Activated CD4-positive, alpha-beta T cell treated with anti-CD3 and anti-CD28 coated beads, Interleukin-2, amount 50 U/mL, for 4 hours (primary cell): Measurements from ENCODE around the gene NDUFA6.

Source experiments
- DNase-seq, 2 experiments: peaks; one replicate each; pipeline ENCODE4 v3.0.0-alpha.2; 2020

Gene NDUFA6

GRCh38 chr22:42069801-42070516 is 20.6 kb downstream of the NDUFA6 start:
- no peak for DNase-seq

- no peak for DNase-seq
These were observed 22.3 kb downstream of the NDUFA6 start for GRCh38 chr22:42068291-42068690.

- no peak for DNase-seq
These were observed 22.8 kb downstream of the NDUFA6 start for GRCh38 chr22:42067671-42068251.

- DNase-seq, result no peak
These were observed 23.6 kb downstream of the NDUFA6 start for GRCh38 chr22:42066937-42067336.

GRCh38 chr22:42066126-42066761 is 24.3 kb downstream of the NDUFA6 start:
- DNase-seq, result no peak

- DNase-seq, result no peak
These were observed 25.0 kb downstream of the NDUFA6 start for GRCh38 chr22:42065438-42066125.

GRCh38 chr22:42064629-42065028 is 25.9 kb downstream of the NDUFA6 start:
- no peak for DNase-seq

- no peak for DNase-seq
These were observed 27.9 kb downstream of the NDUFA6 start for GRCh38 chr22:42062506-42063170.

GRCh38 chr22:42061041-42061440 is 29.5 kb downstream of the NDUFA6 start:
- DNase-seq, result no peak

GRCh38 chr22:42060489-42060888 is 30.1 kb downstream of the NDUFA6 start:
- DNase-seq, result no peak

GRCh38 chr22:42056757-42057511 is 33.6 kb downstream of the NDUFA6 start:
- DNase-seq, result no peak

GRCh38 chr22:42052765-42053164 is 37.8 kb downstream of the NDUFA6 start:
- DNase-seq, result no peak

- no peak for DNase-seq
These were observed 39.9 kb downstream of the NDUFA6 start for GRCh38 chr22:42050641-42051180.

- DNase-seq, result no peak
These were observed 48.8 kb downstream of the NDUFA6 start for GRCh38 chr22:42041784-42042183.

GRCh38 chr22:42039271-42039670 is 51.3 kb downstream of the NDUFA6 start:
- no peak for DNase-seq
